GM20000 (cell line): Measurements from ENCODE around the gene DCUN1D2.
A peak's percentile ranks its signal among the peaks of the same experiment; 100 is the strongest.

Experiments
- DNase-seq: peaks from one replicate; pipeline ENCODE4 v3.0.0; 2012; ENCODE audit warnings: low spot score
- CTCF ChIP-seq: IDR thresholded peaks from 2 replicates; pipeline ENCODE4 v1.5.1; 2012; ENCODE audit warnings: mild to moderate bottlenecking, control low read depth; ENCODE audit errors: extremely low read depth, missing control alignments

The DCUN1D2 gene

GRCh38 chr13:113498905-113499304 is 8.4 kb upstream of the DCUN1D2 start:
- DNase-seq: no peak
- no peak for TF ChIP-seq CTCF

DNA sequence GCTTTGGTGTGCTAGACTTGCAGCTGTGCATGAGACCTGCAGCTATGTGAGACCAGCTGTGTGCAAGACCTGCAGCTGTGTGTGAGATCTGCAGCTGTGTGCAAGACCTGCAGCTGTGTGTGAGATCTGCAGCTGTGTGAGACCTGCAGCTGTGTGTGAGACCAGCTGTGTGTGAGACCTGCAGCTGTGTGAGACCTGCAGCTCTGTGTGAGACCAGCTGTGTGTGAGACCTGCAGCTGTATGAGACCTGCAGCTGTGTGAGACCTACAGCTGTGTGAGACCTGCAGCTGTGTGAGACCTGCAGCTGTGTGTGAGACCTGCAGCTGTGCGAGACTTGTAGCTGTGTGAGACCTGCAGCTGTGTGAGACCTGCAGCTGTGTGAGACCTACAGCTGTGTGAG is 6.7 kb upstream of the DCUN1D2 start:
- DNase-seq: no peak
- TF ChIP-seq CTCF: no peak

DNA sequence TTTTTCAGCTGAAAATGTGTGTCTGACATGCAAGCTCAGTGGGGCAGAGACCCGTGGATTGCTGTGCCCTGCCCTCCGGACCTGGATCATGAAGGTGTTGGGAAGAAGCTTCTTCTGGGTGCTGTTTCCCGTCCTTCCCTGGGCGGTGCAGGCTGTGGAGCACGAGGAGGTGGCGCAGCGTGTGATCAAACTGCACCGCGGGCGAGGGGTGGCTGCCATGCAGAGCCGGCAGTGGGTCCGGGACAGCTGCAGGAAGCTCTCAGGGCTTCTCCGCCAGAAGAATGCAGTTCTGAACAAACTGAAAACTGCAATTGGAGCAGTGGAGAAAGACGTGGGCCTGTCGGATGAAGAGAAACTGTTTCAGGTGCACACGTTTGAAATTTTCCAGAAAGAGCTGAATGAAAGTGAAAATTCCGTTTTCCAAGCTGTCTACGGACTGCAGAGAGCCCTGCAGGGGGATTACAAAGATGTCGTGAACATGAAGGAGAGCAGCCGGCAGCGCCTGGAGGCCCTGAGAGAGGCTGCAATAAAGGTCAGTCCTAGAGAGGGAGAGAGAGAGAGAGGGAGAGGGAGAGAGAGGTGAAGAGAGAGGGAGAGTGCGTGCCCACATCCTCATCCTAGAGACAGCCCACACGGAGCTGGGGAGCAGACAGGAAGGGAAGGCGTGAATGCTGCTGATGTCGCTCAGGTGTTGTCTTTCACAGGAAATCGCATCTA is 5.1 kb upstream of the DCUN1D2 start:
- TF ChIP-seq CTCF: no peak
- no peak for DNase-seq

DNA sequence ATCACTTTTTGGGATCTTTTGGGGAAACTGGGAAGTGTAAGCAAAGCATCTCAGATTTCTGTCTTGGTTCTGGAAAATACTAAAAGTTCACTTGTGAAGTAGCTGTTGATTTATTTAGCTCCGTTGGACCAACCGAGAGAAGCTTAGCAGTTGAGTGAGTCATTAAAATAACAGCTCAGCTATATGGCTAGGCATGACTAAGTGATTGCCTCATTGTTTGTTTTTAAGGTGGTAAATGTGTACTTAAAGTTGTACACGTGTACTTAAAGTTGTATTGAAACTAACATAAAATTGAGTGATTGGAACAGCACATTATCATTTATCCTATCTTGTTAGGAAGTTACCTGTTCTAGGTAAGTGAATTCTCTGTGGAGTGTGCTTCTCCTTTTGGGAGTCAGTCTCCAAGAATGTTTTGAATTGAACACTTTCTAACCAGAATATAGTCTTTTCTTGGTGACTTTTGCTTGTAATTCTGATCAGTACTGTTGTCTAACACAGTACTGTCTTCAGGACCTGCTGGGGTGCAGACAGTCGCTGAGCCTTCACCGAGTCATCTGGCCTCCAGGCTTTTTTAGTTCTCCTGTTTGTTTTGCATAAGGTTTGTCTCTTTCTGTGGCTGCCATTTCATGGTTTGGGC is 2.9 kb upstream of the DCUN1D2 start:
- no peak for TF ChIP-seq CTCF
- peak; percentile 58 for DNase-seq

GRCh38 chr13:113491982-113492381 is 1.5 kb upstream of the DCUN1D2 start:
- no peak for TF ChIP-seq CTCF
- DNase-seq: no peak

GRCh38 chr13:113491418-113491883 is 940 bp upstream of the DCUN1D2 start:
- no peak for TF ChIP-seq CTCF
- DNase-seq: peak; percentile 57

- peak; percentile 70 for DNase-seq
- TF ChIP-seq CTCF: no peak
Measured at GRCh38 chr13:113489549-113490495, 689 bp downstream of the DCUN1D2 start.
